ENCODE data around the gene MYO10.

DNA sequence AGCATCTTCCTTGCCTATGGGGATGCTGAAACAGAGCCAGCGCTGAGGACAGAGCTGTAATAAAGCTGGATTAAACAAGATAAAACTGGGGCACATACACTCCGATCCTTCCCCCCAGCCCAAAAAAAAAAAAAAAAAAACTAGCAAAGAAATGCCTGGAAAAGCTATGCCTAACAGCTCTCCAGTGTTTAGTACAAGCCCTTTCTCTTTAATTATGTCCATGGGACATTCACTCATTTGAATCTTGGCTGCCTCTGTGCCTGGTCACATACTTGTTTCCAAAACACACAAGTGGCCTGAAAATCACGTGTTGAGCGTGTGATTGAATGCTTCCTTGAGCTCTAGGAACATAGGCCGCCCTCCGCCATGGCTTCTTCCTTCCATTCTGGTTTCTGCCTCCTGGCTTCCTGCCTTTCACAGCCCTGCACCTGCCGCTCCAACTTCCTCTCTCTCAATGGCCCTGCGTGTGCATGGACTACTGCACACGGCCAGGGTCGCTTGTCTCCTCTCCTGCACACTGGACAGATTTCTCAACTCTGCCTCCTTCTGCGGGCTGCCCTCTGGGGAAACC, 208.2 kb downstream of the MYO10 start:
- TF ChIP-seq, protein P1, sequence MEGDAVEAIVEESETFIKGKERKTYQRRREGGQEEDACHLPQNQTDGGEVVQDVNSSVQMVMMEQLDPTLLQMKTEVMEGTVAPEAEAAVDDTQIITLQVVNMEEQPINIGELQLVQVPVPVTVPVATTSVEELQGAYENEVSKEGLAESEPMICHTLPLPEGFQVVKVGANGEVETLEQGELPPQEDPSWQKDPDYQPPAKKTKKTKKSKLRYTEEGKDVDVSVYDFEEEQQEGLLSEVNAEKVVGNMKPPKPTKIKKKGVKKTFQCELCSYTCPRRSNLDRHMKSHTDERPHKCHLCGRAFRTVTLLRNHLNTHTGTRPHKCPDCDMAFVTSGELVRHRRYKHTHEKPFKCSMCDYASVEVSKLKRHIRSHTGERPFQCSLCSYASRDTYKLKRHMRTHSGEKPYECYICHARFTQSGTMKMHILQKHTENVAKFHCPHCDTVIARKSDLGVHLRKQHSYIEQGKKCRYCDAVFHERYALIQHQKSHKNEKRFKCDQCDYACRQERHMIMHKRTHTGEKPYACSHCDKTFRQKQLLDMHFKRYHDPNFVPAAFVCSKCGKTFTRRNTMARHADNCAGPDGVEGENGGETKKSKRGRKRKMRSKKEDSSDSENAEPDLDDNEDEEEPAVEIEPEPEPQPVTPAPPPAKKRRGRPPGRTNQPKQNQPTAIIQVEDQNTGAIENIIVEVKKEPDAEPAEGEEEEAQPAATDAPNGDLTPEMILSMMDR (conservative IDR thresholded peaks at IDR 0.05): no peak
- TF ChIP-seq ZFX (IDR thresholded peaks at IDR 0.05): no peak

All from C4-2B (cell line).